Measurements from ENCODE around the gene AK2.
"Not testable (repeated sequence)": the region's sequence is repeated elsewhere in the genome, so short reads cannot be mapped to it uniquely, and the experiment has no call there.

Gene AK2

GRCh38 chr1:33047290-33047689 is 10.6 kb upstream of the AK2 start:
- DNase-seq: no peak
- no peak overlapping the region for H2BK12ac ChIP-seq (ENCODE audit: low read length)
- no CpG with 5 or more reads among the region's 2 CpGs for WGBS (ENCODE audit: extremely low coverage, insufficient coverage, insufficient read length)
- H4K8ac ChIP-seq (ENCODE audit: low read depth, low read length): no peak overlapping the region
- peaks cover 2 to 5% of the 10 kb centered on the region in 2 experiments for H3K4me1 ChIP-seq (ENCODE audit: control insufficient read depth in 1 of 2, insufficient read depth in 2 of 2, low read length in 2 of 2)
- H2AFZ ChIP-seq (ENCODE audit: insufficient read depth, low read length, poor library complexity): no peak overlapping the region
- H2BK5ac ChIP-seq (ENCODE audit: low read depth, low read length, poor library complexity): no peak overlapping the region
- no peak overlapping the region for H3K4me3 ChIP-seq (ENCODE audit: low read depth, low read length)
- no peaks in the 10 kb centered on the region for H3K27me3 ChIP-seq (ENCODE audit: insufficient read depth, low read length)
- no peak overlapping the region for H2BK120ac ChIP-seq (ENCODE audit: insufficient read depth, low read length, poor library complexity)
- H3K27ac ChIP-seq (ENCODE audit: low read depth, low read length): no peak overlapping the region
- no peak overlapping the region for H2AK5ac ChIP-seq (ENCODE audit: low read length)
- no peaks in the 10 kb centered on the region for H3K79me1 ChIP-seq (ENCODE audit: low read length)
- no peak overlapping the region for H4K12ac ChIP-seq (ENCODE audit: low read depth, low read length)
- no peak overlapping the region for H3K4ac ChIP-seq (ENCODE audit: low read depth, low read length)
- H3K9ac ChIP-seq (ENCODE audit: low read length): no peak overlapping the region
- no peaks in the 10 kb centered on the region for H3K79me2 ChIP-seq (ENCODE audit: control insufficient read depth, insufficient read depth, low read length, poor library complexity)
- no peaks in the 10 kb centered on the region for H3K36me3 ChIP-seq (ENCODE audit: control insufficient read depth in 1 of 2, insufficient read depth in 2 of 2, low read length in 2 of 2)
- no peaks in the 10 kb centered on the region for H3K9me3 ChIP-seq (ENCODE audit: insufficient read depth, low read depth, low read length)
- no peak overlapping the region for H3K23ac ChIP-seq (ENCODE audit: low read length)
- no peak overlapping the region for H3K18ac ChIP-seq (ENCODE audit: low read length)
- no peak overlapping the region for H4K91ac ChIP-seq (ENCODE audit: low read depth, low read length)
- no peak overlapping the region for H3K4me2 ChIP-seq (ENCODE audit: low read length)
- H3K14ac ChIP-seq (ENCODE audit: low read length): no peak overlapping the region

- not testable (repeated sequence) for H2BK120ac ChIP-seq (ENCODE audit: insufficient read depth, low read length, poor library complexity); DNase-seq; H3K23ac ChIP-seq (ENCODE audit: low read length); H3K79me1 ChIP-seq (ENCODE audit: low read length); H3K27me3 ChIP-seq (ENCODE audit: insufficient read depth, low read length); H3K4me3 ChIP-seq (ENCODE audit: low read depth, low read length); H3K4me1 ChIP-seq (ENCODE audit: control insufficient read depth in 1 of 2, insufficient read depth in 2 of 2, low read length in 2 of 2); H2BK5ac ChIP-seq (ENCODE audit: low read depth, low read length, poor library complexity); H3K27ac ChIP-seq (ENCODE audit: low read depth, low read length); H3K9me3 ChIP-seq (ENCODE audit: insufficient read depth, low read depth, low read length); H3K14ac ChIP-seq (ENCODE audit: low read length); H3K4ac ChIP-seq (ENCODE audit: low read depth, low read length); H3K4me2 ChIP-seq (ENCODE audit: low read length); H3K18ac ChIP-seq (ENCODE audit: low read length); H3K9ac ChIP-seq (ENCODE audit: low read length); H4K91ac ChIP-seq (ENCODE audit: low read depth, low read length); H2AFZ ChIP-seq (ENCODE audit: insufficient read depth, low read length, poor library complexity); H3K79me2 ChIP-seq (ENCODE audit: control insufficient read depth, insufficient read depth, low read length, poor library complexity); H3K36me3 ChIP-seq (ENCODE audit: control insufficient read depth in 1 of 2, insufficient read depth in 2 of 2, low read length in 2 of 2); H2BK12ac ChIP-seq (ENCODE audit: low read length); H4K12ac ChIP-seq (ENCODE audit: low read depth, low read length); H2AK5ac ChIP-seq (ENCODE audit: low read length); H4K8ac ChIP-seq (ENCODE audit: low read depth, low read length)
- no CpG with 5 or more reads among the region's 4 CpGs for WGBS (ENCODE audit: extremely low coverage, insufficient coverage, insufficient read length)
These were observed 9.6 kb upstream of the AK2 start for GRCh38 chr1:33046234-33046633.

DNA sequence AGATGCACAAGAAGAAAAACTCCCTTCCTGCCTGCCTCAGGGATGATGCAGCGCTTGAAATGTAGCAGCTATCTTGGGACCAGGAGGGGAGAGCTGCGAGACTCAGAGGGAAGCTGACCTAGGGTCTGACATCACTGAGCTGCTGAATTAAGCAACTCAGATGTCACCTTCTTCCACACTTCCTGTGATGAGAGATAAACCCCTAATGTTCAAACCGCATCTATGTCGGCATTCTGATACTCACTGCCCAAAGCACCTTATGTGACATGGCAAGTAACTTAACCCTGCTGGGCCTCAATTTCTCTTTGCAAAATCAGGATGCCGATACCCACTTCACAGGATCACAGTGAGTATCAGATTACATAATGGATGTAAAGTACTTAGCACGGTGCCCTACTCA is 9.1 kb upstream of the AK2 start:
- peaks cover 2 to 5% of the 10 kb centered on the region in 2 experiments for H3K4me1 ChIP-seq (ENCODE audit: control insufficient read depth in 1 of 2, insufficient read depth in 2 of 2, low read length in 2 of 2)
- DNase-seq: no peak
- no peak overlapping the region for H3K4me2 ChIP-seq (ENCODE audit: low read length)
- no peak overlapping the region for H2BK5ac ChIP-seq (ENCODE audit: low read depth, low read length, poor library complexity)
- no peaks in the 10 kb centered on the region for H3K79me2 ChIP-seq (ENCODE audit: control insufficient read depth, insufficient read depth, low read length, poor library complexity)
- H3K4me3 ChIP-seq (ENCODE audit: low read depth, low read length): no peak overlapping the region
- H3K4ac ChIP-seq (ENCODE audit: low read depth, low read length): no peak overlapping the region
- no peak overlapping the region for H2AK5ac ChIP-seq (ENCODE audit: low read length)
- no peaks in the 10 kb centered on the region for H3K36me3 ChIP-seq (ENCODE audit: control insufficient read depth in 1 of 2, insufficient read depth in 2 of 2, low read length in 2 of 2)
- H2BK120ac ChIP-seq (ENCODE audit: insufficient read depth, low read length, poor library complexity): no peak overlapping the region
- H2BK12ac ChIP-seq (ENCODE audit: low read length): no peak overlapping the region
- no peak overlapping the region for H2AFZ ChIP-seq (ENCODE audit: insufficient read depth, low read length, poor library complexity)
- no peak overlapping the region for H3K23ac ChIP-seq (ENCODE audit: low read length)
- no peak overlapping the region for H3K9ac ChIP-seq (ENCODE audit: low read length)
- no peak overlapping the region for H4K91ac ChIP-seq (ENCODE audit: low read depth, low read length)
- H3K27ac ChIP-seq (ENCODE audit: low read depth, low read length): no peak overlapping the region
- H3K18ac ChIP-seq (ENCODE audit: low read length): no peak overlapping the region
- WGBS (ENCODE audit: extremely low coverage, insufficient coverage, insufficient read length): no CpG with 5 or more reads among the region's 6 CpGs
- no peak overlapping the region for H4K8ac ChIP-seq (ENCODE audit: low read depth, low read length)
- no peaks in the 10 kb centered on the region for H3K79me1 ChIP-seq (ENCODE audit: low read length)
- H4K12ac ChIP-seq (ENCODE audit: low read depth, low read length): no peak overlapping the region
- H3K9me3 ChIP-seq (ENCODE audit: insufficient read depth, low read depth, low read length): no peaks in the 10 kb centered on the region
- no peaks in the 10 kb centered on the region for H3K27me3 ChIP-seq (ENCODE audit: insufficient read depth, low read length)
- H3K14ac ChIP-seq (ENCODE audit: low read length): no peak overlapping the region

GRCh38 chr1:33045246-33045645 is 8.6 kb upstream of the AK2 start:
- no peak overlapping the region for H3K9ac ChIP-seq (ENCODE audit: low read length)
- H3K14ac ChIP-seq (ENCODE audit: low read length): peak overlapping the region; percentile 25
- WGBS (ENCODE audit: extremely low coverage, insufficient coverage, insufficient read length): no CpG with 5 or more reads among the region's 2 CpGs
- H3K4me2 ChIP-seq (ENCODE audit: low read length): no peak overlapping the region
- H3K79me2 ChIP-seq (ENCODE audit: control insufficient read depth, insufficient read depth, low read length, poor library complexity): no peaks in the 10 kb centered on the region
- peak overlapping the region; percentile 54 for H2BK12ac ChIP-seq (ENCODE audit: low read length)
- H4K8ac ChIP-seq (ENCODE audit: low read depth, low read length): no peak overlapping the region
- no peak overlapping the region for H3K4me3 ChIP-seq (ENCODE audit: low read depth, low read length)
- no peak overlapping the region for H2BK120ac ChIP-seq (ENCODE audit: insufficient read depth, low read length, poor library complexity)
- no peak overlapping the region for H3K23ac ChIP-seq (ENCODE audit: low read length)
- no peak overlapping the region for H2BK5ac ChIP-seq (ENCODE audit: low read depth, low read length, poor library complexity)
- H3K4me1 ChIP-seq (ENCODE audit: control insufficient read depth in 1 of 2, insufficient read depth in 2 of 2, low read length in 2 of 2): peaks cover 2 to 5% of the 10 kb centered on the region in 2 experiments
- H3K36me3 ChIP-seq (ENCODE audit: control insufficient read depth in 1 of 2, insufficient read depth in 2 of 2, low read length in 2 of 2): no peaks in the 10 kb centered on the region
- H3K4ac ChIP-seq (ENCODE audit: low read depth, low read length): no peak overlapping the region
- H3K27ac ChIP-seq (ENCODE audit: low read depth, low read length): no peak overlapping the region
- no peaks in the 10 kb centered on the region for H3K9me3 ChIP-seq (ENCODE audit: insufficient read depth, low read depth, low read length)
- H3K27me3 ChIP-seq (ENCODE audit: insufficient read depth, low read length): no peaks in the 10 kb centered on the region
- peak overlapping the region; percentile 51 for H2AK5ac ChIP-seq (ENCODE audit: low read length)
- H3K79me1 ChIP-seq (ENCODE audit: low read length): no peaks in the 10 kb centered on the region
- no peak overlapping the region for H4K12ac ChIP-seq (ENCODE audit: low read depth, low read length)
- no peak overlapping the region for H4K91ac ChIP-seq (ENCODE audit: low read depth, low read length)
- no peak overlapping the region for H2AFZ ChIP-seq (ENCODE audit: insufficient read depth, low read length, poor library complexity)
- DNase-seq: no peak
- H3K18ac ChIP-seq (ENCODE audit: low read length): no peak overlapping the region

All from trophoblast cell (in vitro differentiated cells and primary cell).